ENCODE measurements around the gene USP53. TPM values are rescaled to one million over a fixed set of nuclear protein-coding genes. Genes with fewer than 3 reads are reported as not detected.
A peak's percentile ranks its signal among the peaks of the same experiment; 100 is the strongest.
"Not testable (repeated sequence)": the region's sequence is repeated elsewhere in the genome, so short reads cannot be mapped to it uniquely, and the experiment has no call there.

The USP53 gene
- 7.4 TPM for polyA plus RNA-seq (2013, experiment 1 of 2)
- polyA plus RNA-seq (2013, experiment 2 of 2) = 9.2 TPM

DNA sequence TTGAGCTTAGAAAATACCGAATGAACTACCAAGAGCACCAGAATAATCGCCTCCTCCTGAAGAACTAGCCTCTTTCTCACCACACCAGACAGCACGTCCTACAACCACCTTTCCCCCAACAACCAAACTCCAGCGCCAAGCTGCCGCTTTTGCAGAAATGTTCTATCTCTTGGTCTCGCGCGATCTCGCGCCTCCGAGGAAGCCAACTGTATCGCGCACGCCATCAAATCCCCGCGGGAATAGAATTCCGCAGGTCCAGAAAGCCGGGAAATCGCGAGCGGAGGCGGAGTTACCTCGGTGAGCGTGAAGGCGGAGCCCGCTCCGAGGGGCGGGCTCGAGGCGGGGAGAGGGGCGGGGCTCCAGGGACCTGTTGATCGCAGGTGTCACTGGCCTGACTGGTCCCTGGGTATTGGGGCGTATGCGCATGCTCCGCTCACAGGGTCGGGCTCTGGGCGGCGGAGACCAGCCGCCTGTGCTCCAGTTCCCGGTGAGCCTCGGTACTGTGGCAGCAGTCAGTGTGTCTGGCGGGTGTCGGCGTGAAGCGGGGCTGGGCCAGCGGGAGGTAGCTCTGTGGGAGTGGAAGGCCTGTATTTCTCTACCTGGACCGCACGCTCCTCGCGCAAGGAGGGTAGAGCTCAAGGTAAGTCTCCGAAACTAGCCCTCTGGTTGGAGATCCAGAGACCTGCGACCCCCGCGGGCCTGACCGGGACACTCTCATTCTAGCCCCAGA lies at the start of gene USP53:
TSS of gene USP53 (plus strand) at position 480 of the 730 bp plus-strand sequence. CDS start 27,047 bp downstream, outside the sequence.
- Histone ChIP-seq H3K36me3 (ENCODE audit: insufficient read depth, low read length) (peaks cover 4% of the 10 kb centered on the region), H3K4me3 (ENCODE audit: low read length) (peak within 1 kb of the TSS; percentile 65), H3K27ac (ENCODE audit: low read depth, low read length) (peak within 1 kb of the TSS; percentile 83), H3K9me3 (ENCODE audit: insufficient read depth, low read depth, low read length) (no peaks in the 10 kb centered on the region), H3K4me1 (ENCODE audit: insufficient read depth, low read length) (peaks cover 31% of the 10 kb centered on the region), H3K9ac (ENCODE audit: low read depth, low read length) (peak within 1 kb of the TSS; percentile 90), H3K27me3 (ENCODE audit: insufficient read depth, low read length) (0 out of 2 replicates have a peak, but pooled peaks cover 3% of the 10 kb centered on the region)
- under 1% methylated on average over 55 of the region's 55 CpGs for WGBS

DNA sequence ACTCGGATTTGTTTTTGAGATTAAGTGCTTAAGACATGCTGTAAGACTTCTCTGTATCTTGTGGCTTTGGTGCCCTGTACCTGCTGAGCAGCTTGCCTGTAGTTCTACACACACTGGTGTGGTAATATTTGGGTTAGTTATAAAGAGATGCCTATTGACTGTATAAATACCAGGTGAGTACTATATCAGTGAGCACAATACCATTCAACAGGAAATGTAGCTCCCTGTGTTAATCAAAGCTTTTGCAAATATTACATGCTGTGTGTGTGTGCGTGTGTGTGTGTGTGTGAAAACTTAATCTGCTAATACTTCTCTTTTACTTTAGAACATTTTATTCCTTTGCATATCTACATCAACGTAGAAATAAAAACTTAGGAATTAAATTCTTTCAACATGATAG lies 46.7 kb upstream of the USP53 start:
- H3K9ac ChIP-seq (ENCODE audit: low read depth, low read length) = no peak overlapping the region
- no peaks in the 10 kb centered on the region for H3K9me3 ChIP-seq (ENCODE audit: insufficient read depth, low read depth, low read length)
- WGBS = 89% methylated on average over 1 of the region's 3 CpGs
- H3K4me3 ChIP-seq (ENCODE audit: low read length) = no peak overlapping the region
- H3K27ac ChIP-seq (ENCODE audit: low read depth, low read length) = no peak overlapping the region
- H3K4me1 ChIP-seq (ENCODE audit: insufficient read depth, low read length) = 0 out of 2 replicates have a peak, but pooled peaks cover 4% of the 10 kb centered on the region
- no peaks in the 10 kb centered on the region for H3K27me3 ChIP-seq (ENCODE audit: insufficient read depth, low read length)
- no peaks in the 10 kb centered on the region for H3K36me3 ChIP-seq (ENCODE audit: insufficient read depth, low read length)

DNA sequence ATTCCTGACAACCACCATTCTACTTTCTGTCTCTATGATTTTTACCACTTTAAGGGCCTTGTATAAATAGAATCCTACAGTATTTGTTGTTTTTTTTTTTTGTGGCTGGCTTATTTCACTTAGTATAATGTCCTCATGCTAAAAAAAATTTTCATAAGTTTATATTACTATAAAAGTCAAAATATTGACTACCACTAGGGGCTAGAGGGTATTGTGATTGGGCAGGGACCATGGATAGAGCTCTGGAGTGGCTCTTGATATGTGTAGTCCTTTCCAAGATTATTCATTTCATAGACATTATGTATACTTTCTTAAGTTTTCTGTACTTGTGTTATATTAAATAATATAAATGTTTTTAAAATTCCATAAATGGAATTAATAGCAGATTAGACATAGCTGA lies 42.3 kb upstream of the USP53 start:
- Histone ChIP-seq H3K36me3 (ENCODE audit: insufficient read depth, low read length) (no peaks in the 10 kb centered on the region), H3K27me3 (ENCODE audit: insufficient read depth, low read length) (no peaks in the 10 kb centered on the region), H3K4me1 (ENCODE audit: insufficient read depth, low read length) (no peaks in the 10 kb centered on the region), H3K27ac (ENCODE audit: low read depth, low read length) (no peak overlapping the region), H3K4me3 (ENCODE audit: low read length) (no peak overlapping the region), H3K9ac (ENCODE audit: low read depth, low read length) (no peak overlapping the region), H3K9me3 (ENCODE audit: insufficient read depth, low read depth, low read length) (no peaks in the 10 kb centered on the region)

DNA sequence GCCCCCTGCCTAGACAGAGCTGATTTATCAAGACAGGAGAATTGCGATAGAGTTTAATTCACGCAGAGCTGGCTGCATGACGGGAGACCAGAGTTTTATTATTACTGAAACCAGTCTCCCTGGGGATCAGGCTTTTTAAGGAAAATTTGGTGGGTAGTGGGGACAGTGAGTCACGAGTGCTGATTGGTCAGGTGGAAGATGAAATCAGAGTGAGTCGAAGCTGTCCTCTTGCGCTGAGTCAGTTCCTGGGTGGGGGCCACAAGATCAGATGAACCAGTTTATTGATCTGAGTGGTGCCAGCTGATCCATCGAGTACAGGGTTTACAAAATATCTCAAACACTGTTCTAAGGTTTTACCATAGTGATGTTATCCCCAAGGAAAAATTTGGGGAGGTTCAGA lies 40.3 kb upstream of the USP53 start:
- Histone ChIP-seq H3K9me3 (ENCODE audit: insufficient read depth, low read depth, low read length) (no peaks in the 10 kb centered on the region), H3K4me1 (ENCODE audit: insufficient read depth, low read length) (no peaks in the 10 kb centered on the region), H3K27me3 (ENCODE audit: insufficient read depth, low read length) (no peaks in the 10 kb centered on the region), H3K9ac (ENCODE audit: low read depth, low read length) (no peak overlapping the region), H3K27ac (ENCODE audit: low read depth, low read length) (no peak overlapping the region), H3K36me3 (ENCODE audit: insufficient read depth, low read length) (no peaks in the 10 kb centered on the region), H3K4me3 (ENCODE audit: low read length) (no peak overlapping the region)
- 93% methylated on average over 7 of the region's 7 CpGs for WGBS

DNA sequence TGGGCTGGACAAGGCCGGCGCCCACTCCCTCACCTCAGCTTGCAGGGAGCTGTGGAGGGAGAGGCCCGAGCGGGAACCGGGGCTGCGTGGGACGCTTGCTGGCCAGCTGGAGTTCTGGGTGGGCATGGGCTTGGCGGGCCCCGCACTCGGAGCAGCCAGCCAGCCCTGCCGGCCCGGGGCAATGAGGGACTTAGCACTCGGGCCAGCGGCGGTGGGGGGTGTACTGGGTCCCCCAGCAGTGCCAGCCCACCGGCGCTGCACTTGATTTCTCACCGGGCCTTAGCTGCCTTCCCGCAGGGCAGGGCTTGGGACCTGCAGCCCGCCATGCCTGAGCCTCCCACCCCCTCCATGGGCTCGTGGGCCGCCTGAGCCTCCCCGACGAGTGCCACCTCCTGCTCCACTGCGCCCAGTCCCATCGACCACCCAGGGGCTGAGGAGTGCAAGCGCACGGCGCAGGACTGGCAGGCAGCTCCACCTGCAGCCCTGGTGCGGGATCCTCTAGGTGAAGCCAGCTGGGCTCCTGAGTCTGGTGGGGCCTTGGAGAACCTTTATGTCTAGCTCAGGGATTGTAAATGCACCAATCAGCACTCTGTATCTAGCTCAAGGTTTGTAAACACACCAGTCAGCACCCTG lies 38.7 kb upstream of the USP53 start:
- 92% methylated on average over 30 of the region's 30 CpGs for WGBS
- H3K9me3 ChIP-seq (ENCODE audit: insufficient read depth, low read depth, low read length); H3K9ac ChIP-seq (ENCODE audit: low read depth, low read length); H3K27ac ChIP-seq (ENCODE audit: low read depth, low read length); H3K4me3 ChIP-seq (ENCODE audit: low read length); H3K27me3 ChIP-seq (ENCODE audit: insufficient read depth, low read length); H3K36me3 ChIP-seq (ENCODE audit: insufficient read depth, low read length); H3K4me1 ChIP-seq (ENCODE audit: insufficient read depth, low read length): not testable (repeated sequence)

DNA sequence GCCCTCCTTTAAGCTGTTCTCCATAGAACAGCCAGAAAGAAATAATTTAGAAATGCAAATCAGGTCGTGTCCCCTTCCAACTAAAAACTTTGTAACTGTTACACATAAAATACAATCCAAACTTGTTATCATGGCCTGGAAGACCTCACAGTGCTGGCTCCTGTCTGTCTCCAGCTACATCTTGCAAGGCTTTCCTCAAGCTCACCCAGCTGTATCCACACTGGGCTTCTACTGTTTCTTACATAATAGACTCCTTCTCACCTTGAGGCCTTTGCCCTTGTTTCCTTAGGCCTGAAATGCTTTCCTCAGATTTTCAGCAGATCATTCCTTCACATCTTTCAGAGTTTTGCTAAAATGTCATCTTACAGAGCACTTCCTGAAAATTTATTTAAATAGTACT lies 33.5 kb upstream of the USP53 start:
- H3K27me3 ChIP-seq (ENCODE audit: insufficient read depth, low read length) = no peaks in the 10 kb centered on the region
- no peak overlapping the region for H3K9ac ChIP-seq (ENCODE audit: low read depth, low read length)
- H3K9me3 ChIP-seq (ENCODE audit: insufficient read depth, low read depth, low read length) = no peaks in the 10 kb centered on the region
- no peak overlapping the region for H3K4me3 ChIP-seq (ENCODE audit: low read length)
- no peak overlapping the region for H3K27ac ChIP-seq (ENCODE audit: low read depth, low read length)
- no peaks in the 10 kb centered on the region for H3K4me1 ChIP-seq (ENCODE audit: insufficient read depth, low read length)
- H3K36me3 ChIP-seq (ENCODE audit: insufficient read depth, low read length) = no peaks in the 10 kb centered on the region
- 91% methylated on average over 1 of the region's 1 CpG for WGBS

DNA sequence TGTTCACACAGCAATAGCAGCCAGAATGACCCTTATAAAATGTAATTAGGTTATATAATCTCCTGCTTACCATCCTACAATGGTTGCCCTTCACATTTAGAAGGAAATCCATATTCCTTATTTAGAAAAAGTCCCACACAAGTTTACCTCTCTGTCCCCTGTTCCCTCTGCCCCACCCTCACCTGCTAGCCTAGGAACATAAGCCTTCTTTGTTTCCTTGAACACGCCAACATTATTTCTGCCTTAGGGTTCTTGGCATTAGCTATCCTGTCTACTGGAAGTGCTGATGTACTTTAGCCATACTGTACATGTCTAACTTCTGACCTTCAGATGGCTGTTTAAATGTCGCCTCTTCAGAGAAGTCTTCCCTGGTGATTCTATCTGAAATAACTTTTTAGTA lies 28.4 kb upstream of the USP53 start:
- Histone ChIP-seq H3K27me3 (ENCODE audit: insufficient read depth, low read length) (no peaks in the 10 kb centered on the region), H3K27ac (ENCODE audit: low read depth, low read length) (no peak overlapping the region), H3K36me3 (ENCODE audit: insufficient read depth, low read length) (no peaks in the 10 kb centered on the region), H3K4me1 (ENCODE audit: insufficient read depth, low read length) (no peaks in the 10 kb centered on the region), H3K9ac (ENCODE audit: low read depth, low read length) (no peak overlapping the region), H3K4me3 (ENCODE audit: low read length) (no peak overlapping the region), H3K9me3 (ENCODE audit: insufficient read depth, low read depth, low read length) (no peaks in the 10 kb centered on the region)
- 93% methylated on average over 1 of the region's 2 CpGs for WGBS

DNA sequence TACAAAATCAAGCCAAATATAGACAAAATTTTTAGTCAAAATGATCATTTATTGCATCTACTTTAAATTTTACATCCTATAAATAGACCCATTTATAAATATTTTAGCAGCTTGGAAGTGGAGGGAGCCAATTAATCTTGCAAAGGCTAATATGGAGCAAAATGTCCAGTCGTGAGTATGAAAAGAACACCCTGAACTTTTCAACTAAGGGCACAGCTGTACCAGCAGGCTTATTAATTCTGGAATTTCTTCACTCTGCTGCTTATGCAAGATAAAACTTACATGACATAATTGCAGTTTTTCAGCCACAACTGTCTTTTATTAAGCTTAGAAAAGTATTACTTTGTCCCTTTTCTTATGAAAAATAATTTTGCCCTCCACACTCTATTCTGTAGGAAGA lies 22.9 kb upstream of the USP53 start:
- Histone ChIP-seq H3K36me3 (ENCODE audit: insufficient read depth, low read length) (no peaks in the 10 kb centered on the region), H3K9ac (ENCODE audit: low read depth, low read length) (no peak overlapping the region), H3K27ac (ENCODE audit: low read depth, low read length) (no peak overlapping the region), H3K27me3 (ENCODE audit: insufficient read depth, low read length) (no peaks in the 10 kb centered on the region), H3K4me3 (ENCODE audit: low read length) (no peak overlapping the region), H3K4me1 (ENCODE audit: insufficient read depth, low read length) (no peaks in the 10 kb centered on the region), H3K9me3 (ENCODE audit: insufficient read depth, low read depth, low read length) (no peaks in the 10 kb centered on the region)
- WGBS = 89% methylated on average over 1 of the region's 1 CpG

DNA sequence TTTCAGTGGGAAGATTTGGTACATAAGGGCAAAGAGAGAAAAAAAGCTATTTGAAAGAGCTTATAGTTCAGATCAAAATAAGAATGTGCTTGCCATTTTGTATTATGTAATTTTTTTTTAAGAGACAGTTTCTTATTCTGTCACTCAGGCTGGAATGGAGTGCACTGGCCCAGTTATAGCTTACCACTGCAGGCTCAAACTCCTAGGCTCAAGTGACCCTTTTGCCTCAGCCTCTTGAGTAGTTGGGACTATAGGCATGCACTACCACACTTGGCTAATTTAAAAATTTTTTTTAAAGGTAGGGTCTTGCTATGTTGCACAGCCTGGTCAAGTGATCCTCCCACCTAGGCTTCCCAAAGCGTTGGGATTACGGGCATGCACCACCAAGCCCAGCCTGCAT lies 22.2 kb upstream of the USP53 start:
- WGBS = 92% methylated on average over 2 of the region's 2 CpGs
- H3K36me3 ChIP-seq (ENCODE audit: insufficient read depth, low read length) = no peaks in the 10 kb centered on the region
- no peaks in the 10 kb centered on the region for H3K9me3 ChIP-seq (ENCODE audit: insufficient read depth, low read depth, low read length)
- no peak overlapping the region for H3K9ac ChIP-seq (ENCODE audit: low read depth, low read length)
- no peak overlapping the region for H3K27ac ChIP-seq (ENCODE audit: low read depth, low read length)
- H3K27me3 ChIP-seq (ENCODE audit: insufficient read depth, low read length) = no peaks in the 10 kb centered on the region
- H3K4me1 ChIP-seq (ENCODE audit: insufficient read depth, low read length) = no peaks in the 10 kb centered on the region
- no peak overlapping the region for H3K4me3 ChIP-seq (ENCODE audit: low read length)

DNA sequence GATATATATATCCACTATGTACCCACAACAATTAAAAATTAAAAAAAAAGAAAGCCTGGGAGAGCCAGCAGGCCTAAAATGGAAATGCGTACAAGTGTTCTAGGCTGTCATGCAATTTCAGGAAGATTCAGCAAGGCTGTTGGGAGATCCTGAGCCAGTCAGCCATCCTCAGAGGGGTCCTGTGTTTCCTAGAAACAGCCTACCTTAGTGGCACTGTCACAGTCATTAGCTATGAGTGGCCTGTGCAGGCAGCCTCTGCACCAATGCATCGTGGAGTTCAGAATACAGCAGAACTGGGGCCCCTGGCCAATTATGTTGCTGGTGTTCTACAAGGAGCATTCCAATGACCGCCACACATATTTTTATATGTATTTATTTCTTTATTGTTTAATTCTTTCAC lies 21.0 kb upstream of the USP53 start:
- Histone ChIP-seq H3K4me3 (ENCODE audit: low read length) (no peak overlapping the region), H3K4me1 (ENCODE audit: insufficient read depth, low read length) (no peaks in the 10 kb centered on the region), H3K9me3 (ENCODE audit: insufficient read depth, low read depth, low read length) (no peaks in the 10 kb centered on the region), H3K36me3 (ENCODE audit: insufficient read depth, low read length) (no peaks in the 10 kb centered on the region), H3K9ac (ENCODE audit: low read depth, low read length) (no peak overlapping the region), H3K27me3 (ENCODE audit: insufficient read depth, low read length) (no peaks in the 10 kb centered on the region), H3K27ac (ENCODE audit: low read depth, low read length) (no peak overlapping the region)
- WGBS = 94% methylated on average over 2 of the region's 3 CpGs

DNA sequence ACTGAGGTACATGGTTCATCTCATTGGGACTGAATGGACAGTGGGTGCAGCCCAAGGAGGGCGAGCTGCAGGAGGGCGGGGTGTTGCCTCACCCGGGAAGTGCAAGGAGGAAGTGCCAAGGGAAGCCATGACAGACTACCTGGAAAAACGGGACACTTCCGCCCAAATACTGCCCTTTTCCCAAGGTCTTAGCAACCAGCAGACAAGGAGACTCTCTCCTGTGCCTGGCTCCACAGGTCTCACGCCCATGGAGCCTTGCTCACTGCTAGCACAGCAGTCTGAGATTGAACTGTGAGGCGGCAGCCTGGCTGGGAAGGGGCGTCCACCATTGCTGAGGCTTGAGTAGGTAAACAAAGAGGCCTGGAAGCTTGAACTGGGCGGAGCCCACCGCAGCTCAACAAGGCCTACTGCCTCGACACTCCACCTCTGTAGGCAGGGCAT lies 14.7 kb upstream of the USP53 start:
- Histone ChIP-seq H3K9me3 (ENCODE audit: insufficient read depth, low read depth, low read length) (no peaks in the 10 kb centered on the region), H3K27ac (ENCODE audit: low read depth, low read length) (no peak overlapping the region), H3K27me3 (ENCODE audit: insufficient read depth, low read length) (no peaks in the 10 kb centered on the region), H3K4me1 (ENCODE audit: insufficient read depth, low read length) (no peaks in the 10 kb centered on the region), H3K4me3 (ENCODE audit: low read length) (no peak overlapping the region), H3K36me3 (ENCODE audit: insufficient read depth, low read length) (no peaks in the 10 kb centered on the region), H3K9ac (ENCODE audit: low read depth, low read length) (no peak overlapping the region)
- WGBS = 93% methylated on average over 11 of the region's 11 CpGs

Measured in HUES64 (cell line).